HepG2 (cell line): ENCODE results near the gene HINFP. TPM values are rescaled to one million over a fixed set of nuclear protein-coding genes. Genes with fewer than 3 reads are reported as not detected.
A peak's percentile ranks its signal among the peaks of the same experiment; 100 is the strongest.

Experiments used
- ARID2 ChIP-seq: sonication (generic); formaldehyde crosslinking; IDR thresholded peaks from 2 replicates; pipeline ENCODE4 v1.8.1; 2022; ENCODE audit warnings: mild to moderate bottlenecking, missing genetic modification reagents, borderline replicate concordance
- ATRX ChIP-seq: sonication (generic); formaldehyde crosslinking; IDR thresholded peaks from 2 replicates; pipeline ENCODE4 v1.4.0; 2020; ENCODE audit warnings: missing genetic modification reagents, borderline replicate concordance
- CREB1 ChIP-seq, 2 experiments: fragments of 450-650 bp in 1 of 2; IDR thresholded peaks; 2 replicates each; pipeline ENCODE4 v1.6.1; 2016 to 2017; ENCODE audit warnings: control low read depth in 1 of 2, mild to moderate bottlenecking in 1 of 2, missing compliant biosample characterization in 1 of 2, missing genetic modification characterization in 1 of 2
- DNMT1 ChIP-seq: sonication (generic); formaldehyde crosslinking; IDR thresholded peaks from 2 replicates; pipeline ENCODE4 v1.5.1; 2020; ENCODE audit warnings: mild to moderate bottlenecking, missing genetic modification reagents
- DNMT3B ChIP-seq: conservative IDR thresholded peaks from 2 replicates; pipeline ENCODE4 v1.6.1; 2016; ENCODE audit warnings: missing biosample characterization, control low read depth
- FOXK2 ChIP-seq: fragments of 450-650 bp; IDR thresholded peaks from 2 replicates; pipeline ENCODE4 v1.6.1; 2016
- HDAC1 ChIP-seq: sonication (generic); formaldehyde crosslinking; IDR thresholded peaks from 2 replicates; pipeline ENCODE4 v1.5.1; 2020; ENCODE audit warnings: mild to moderate bottlenecking, missing genetic modification reagents
- HHEX ChIP-seq: IDR thresholded peaks from 2 replicates; pipeline ENCODE4 v1.6.1; 2016; ENCODE audit warnings: control low read depth
- KLF13 ChIP-seq: sonication (generic); formaldehyde crosslinking; IDR thresholded peaks from 2 replicates; pipeline ENCODE4 v1.4.0; 2020; ENCODE audit warnings: mild to moderate bottlenecking, missing genetic modification reagents
- NFE2L1 ChIP-seq: sonication (generic); formaldehyde crosslinking; IDR thresholded peaks from 2 replicates; pipeline ENCODE4 v1.4.0; 2020; ENCODE audit warnings: missing genetic modification reagents, mild to moderate bottlenecking, borderline replicate concordance
- NR2F1 ChIP-seq, 2 experiments: fragments of 450-650 bp in 1 of 2; formaldehyde crosslinking in 1 of 2; IDR thresholded peaks; 2 replicates each; pipeline versions ENCODE4 v1.5.0 to v1.6.1; 2016 to 2020; ENCODE audit warnings: mild to moderate bottlenecking in 1 of 2, missing compliant biosample characterization in 1 of 2, missing genetic modification reagents in 1 of 2, moderate library complexity in 1 of 2
- NRL ChIP-seq: sonication (generic); formaldehyde crosslinking; IDR thresholded peaks from 2 replicates; pipeline ENCODE4 v1.5.0; 2020; ENCODE audit warnings: missing genetic modification reagents, mild to moderate bottlenecking, moderate library complexity, borderline replicate concordance
- RARG ChIP-seq: sonication (generic); formaldehyde crosslinking; IDR thresholded peaks from 2 replicates; pipeline ENCODE4 v1.4.0; 2020; ENCODE audit warnings: low read depth, mild to moderate bottlenecking, missing genetic modification reagents
- RBM39 ChIP-seq: fragments of 200-400 bp; formaldehyde crosslinking; IDR thresholded peaks from one replicate; pipeline ENCODE4 v1.6.1; 2018; ENCODE audit warnings: antibody characterized with exemption, mild to moderate bottlenecking, low read depth, low read length; ENCODE audit not compliant: poor library complexity, severe bottlenecking
- SP1 ChIP-seq, 2 experiments: fragments of 450-650 bp in 1 of 2; sonication (generic) in 1 of 2; formaldehyde crosslinking in 1 of 2; IDR thresholded peaks; 2 replicates each; pipeline versions ENCODE4 v1.4.0 to v1.6.1; 2016 to 2020; ENCODE audit warnings: missing genetic modification reagents in 1 of 2
- TOE1 ChIP-seq: sonication (generic); formaldehyde crosslinking; IDR thresholded peaks from 2 replicates; pipeline ENCODE4 v1.4.0; 2020; ENCODE audit warnings: mild to moderate bottlenecking, missing genetic modification reagents
- ZEB1 ChIP-seq: IDR thresholded peaks from 2 replicates; pipeline ENCODE4 v1.6.1; 2012; ENCODE audit warnings: mild to moderate bottlenecking, low read depth, inconsistent platforms; ENCODE audit not compliant: insufficient replicate concordance
- ZFAT ChIP-seq: sonication (generic); formaldehyde crosslinking; conservative IDR thresholded peaks from 2 replicates; pipeline ENCODE4 v1.8.1; 2023; ENCODE audit warnings: missing genetic modification reagents, inconsistent platforms
- ZMYM3 ChIP-seq: sonication (generic); formaldehyde crosslinking; IDR thresholded peaks from 2 replicates; pipeline ENCODE4 v1.5.1; 2020; ENCODE audit warnings: mild to moderate bottlenecking, missing genetic modification reagents
- ZNF33B ChIP-seq: sonication (generic); formaldehyde crosslinking; IDR thresholded peaks from 2 replicates; pipeline ENCODE4 v1.5.1; 2020; ENCODE audit warnings: mild to moderate bottlenecking, missing genetic modification reagents
- ZNF383 ChIP-seq: sonication (generic); formaldehyde crosslinking; IDR thresholded peaks from 2 replicates; pipeline ENCODE4 v1.4.0; 2020; ENCODE audit warnings: missing genetic modification reagents, mild to moderate bottlenecking, borderline replicate concordance
- ZSCAN31 ChIP-seq: sonication (generic); formaldehyde crosslinking; IDR thresholded peaks from 2 replicates; pipeline ENCODE4 v1.5.0; 2020; ENCODE audit warnings: low read depth, mild to moderate bottlenecking, missing genetic modification reagents
- polyA plus RNA-seq, 8 experiments: library from polyadenylated mRNA; depleted of rRNA in 3 of 8; stranded (reverse) in 7 of 8; unstranded in 1 of 8; fragments of >200 nt; fragmentation: Illumina TruSeq in 4 of 8; extraction: Trizol in 4 of 8; gene quantifications; 2 replicates each; pipeline versions ENCODE4 v1.2.1 to v1.2.3, GENCODE V29; 2011 to 2016; ENCODE audit warnings: low read depth in 4 of 8, missing spikeins in 1 of 8, mixed read lengths in 1 of 8; ENCODE audit not compliant: insufficient read depth in 1 of 8
- total RNA-seq, 5 experiments: library from RNA; depleted of rRNA; stranded (reverse); fragments of >200 nt; fragmentation: Illumina TruSeq; extraction: Trizol; gene quantifications; 2 replicates each; pipeline ENCODE4 v1.2.3, GENCODE V29; 2016; ENCODE audit warnings: low read depth in 1 of 5
- TF ChIP-seq, protein P1 (sequence below): sonication (generic); formaldehyde crosslinking; IDR thresholded peaks from 2 replicates; pipeline ENCODE4 v1.8.0; 2022; ENCODE audit warnings: mild to moderate bottlenecking, missing genetic modification reagents, moderate library complexity
- TF ChIP-seq, protein P2 (sequence below): IDR thresholded peaks from 2 replicates; pipeline ENCODE4 v1.6.1; 2016; ENCODE audit warnings: mild to moderate bottlenecking
- TF ChIP-seq, protein P3 (sequence below): sonication (generic); formaldehyde crosslinking; IDR thresholded peaks from 2 replicates; pipeline ENCODE4 v1.4.0; 2020; ENCODE audit warnings: missing genetic modification reagents, low read depth, mild to moderate bottlenecking, borderline replicate concordance

The HINFP gene
- total and polyA plus RNA-seq, 2 of the 13 experiments (the other 11 are each of a cell fraction or from before 2014, with no cell fraction given): 15.1 to 21.4 TPM

DNA sequence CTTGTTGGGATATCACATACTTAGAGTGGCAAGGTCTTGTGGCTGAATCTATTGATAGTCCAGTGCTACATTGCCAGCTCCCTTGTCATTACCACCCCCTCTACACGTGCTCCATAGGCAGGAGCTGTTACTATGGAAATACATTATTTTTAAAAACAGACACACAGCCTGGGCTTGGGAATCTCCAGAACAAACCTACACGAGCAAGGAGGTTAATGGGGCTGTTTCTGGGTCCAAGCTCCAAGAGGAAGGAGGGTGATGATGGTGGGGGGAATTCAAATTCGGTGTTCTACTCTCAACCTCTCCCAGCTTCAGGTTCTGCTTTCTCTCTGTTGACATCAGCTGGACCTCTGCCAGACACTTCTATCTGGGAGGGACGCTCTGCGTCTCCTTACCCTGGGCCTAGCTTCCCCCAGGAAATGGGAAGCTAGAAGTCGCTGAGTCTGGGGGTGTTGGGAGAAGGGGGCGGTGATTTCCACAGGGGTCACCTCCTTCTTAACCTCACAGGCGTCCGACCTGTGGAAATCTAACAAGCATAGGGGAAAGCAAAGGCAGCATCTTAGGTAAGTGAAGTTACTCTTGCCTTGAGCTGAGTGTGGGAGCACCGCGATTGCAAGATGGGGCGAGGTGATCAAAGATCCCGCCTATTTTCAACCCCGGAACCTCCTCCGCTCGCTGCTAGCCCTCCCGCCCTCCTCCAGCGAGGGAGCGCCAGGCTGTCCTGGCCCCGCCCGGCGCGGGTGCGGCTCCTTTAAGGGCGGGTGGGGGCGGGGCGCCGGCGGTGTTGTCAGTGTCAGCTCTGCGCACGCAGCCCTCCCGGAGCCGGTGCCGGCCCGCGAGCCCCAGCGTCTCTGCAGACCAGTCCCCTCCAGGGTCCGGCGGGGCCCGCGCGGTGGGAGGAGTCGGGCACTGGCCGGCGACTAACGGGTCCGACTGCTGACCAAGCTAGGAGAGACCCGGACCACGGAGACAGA, 14.5 kb upstream of the HINFP start, which contains the start of gene C2CD2L (continued):
- TF ChIP-seq CREB1 (IDR thresholded peaks at IDR 0.05): no peak
- no peak for TF ChIP-seq CREB1 (CRISPR knock-in tag; IDR thresholded peaks at IDR 0.05)
- no peak for TF ChIP-seq FOXK2
- no peak; the same call in 1 of the 2 replicates for TF ChIP-seq DNMT3B (CRISPR knock-in tag)
- TF ChIP-seq DNMT1 (CRISPR knock-in tag): peak; percentile 69; the same call in 1 of the 2 replicates
- TF ChIP-seq RARG (CRISPR knock-in tag): no peak
- no peak for TF ChIP-seq NRL (CRISPR knock-in tag)
- no peak for TF ChIP-seq ARID2
- TF ChIP-seq, protein P1, sequence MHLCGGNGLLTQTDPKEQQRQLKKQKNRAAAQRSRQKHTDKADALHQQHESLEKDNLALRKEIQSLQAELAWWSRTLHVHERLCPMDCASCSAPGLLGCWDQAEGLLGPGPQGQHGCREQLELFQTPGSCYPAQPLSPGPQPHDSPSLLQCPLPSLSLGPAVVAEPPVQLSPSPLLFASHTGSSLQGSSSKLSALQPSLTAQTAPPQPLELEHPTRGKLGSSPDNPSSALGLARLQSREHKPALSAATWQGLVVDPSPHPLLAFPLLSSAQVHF (CRISPR knock-in tag): no peak
- TF ChIP-seq KLF13 (CRISPR knock-in tag): no peak
- TF ChIP-seq ZEB1: no peak
- no peak for TF ChIP-seq SP1 (IDR thresholded peaks at IDR 0.05)
- peak; percentile 42; the same call in 1 of the 2 replicates for TF ChIP-seq SP1 (CRISPR knock-in tag; IDR thresholded peaks at IDR 0.05)
- no peak for TF ChIP-seq ZNF383 (CRISPR knock-in tag)
- no peak for TF ChIP-seq ZSCAN31 (CRISPR knock-in tag)
- TF ChIP-seq ZMYM3 (CRISPR knock-in tag): no peak
- no peak for TF ChIP-seq ZNF33B (CRISPR knock-in tag)
- TF ChIP-seq, protein P2, sequence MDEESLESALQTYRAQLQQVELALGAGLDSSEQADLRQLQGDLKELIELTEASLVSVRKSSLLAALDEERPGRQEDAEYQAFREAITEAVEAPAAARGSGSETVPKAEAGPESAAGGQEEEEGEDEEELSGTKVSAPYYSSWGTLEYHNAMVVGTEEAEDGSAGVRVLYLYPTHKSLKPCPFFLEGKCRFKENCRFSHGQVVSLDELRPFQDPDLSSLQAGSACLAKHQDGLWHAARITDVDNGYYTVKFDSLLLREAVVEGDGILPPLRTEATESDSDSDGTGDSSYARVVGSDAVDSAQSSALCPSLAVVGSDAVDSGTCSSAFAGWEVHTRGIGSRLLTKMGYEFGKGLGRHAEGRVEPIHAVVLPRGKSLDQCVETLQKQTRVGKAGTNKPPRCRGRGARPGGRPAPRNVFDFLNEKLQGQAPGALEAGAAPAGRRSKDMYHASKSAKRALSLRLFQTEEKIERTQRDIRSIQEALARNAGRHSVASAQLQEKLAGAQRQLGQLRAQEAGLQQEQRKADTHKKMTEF (CRISPR knock-in tag): 0 out of 2 replicates have a peak, but pooled peaks have one; percentile 47
- TF ChIP-seq HHEX (CRISPR knock-in tag): no peak
- TF ChIP-seq NFE2L1 (CRISPR knock-in tag): no peak
- TF ChIP-seq, protein P3, sequence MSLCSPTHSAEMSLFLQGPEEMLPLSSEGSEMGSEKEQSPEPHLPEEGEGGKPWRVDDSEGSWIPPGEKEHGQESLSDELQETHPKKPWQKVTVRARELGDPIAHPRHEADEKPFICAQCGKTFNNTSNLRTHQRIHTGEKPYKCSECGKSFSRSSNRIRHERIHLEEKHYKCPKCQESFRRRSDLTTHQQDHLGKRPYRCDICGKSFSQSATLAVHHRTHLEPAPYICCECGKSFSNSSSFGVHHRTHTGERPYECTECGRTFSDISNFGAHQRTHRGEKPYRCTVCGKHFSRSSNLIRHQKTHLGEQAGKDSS: 0 out of 2 replicates have a peak, but pooled peaks have one; percentile 2
- no peak for TF ChIP-seq NR2F1 (CRISPR knock-in tag; IDR thresholded peaks at IDR 0.05)
- no peak for TF ChIP-seq ATRX (CRISPR knock-in tag)
- TF ChIP-seq ZFAT: no peak
- peak; percentile 85 for TF ChIP-seq HDAC1 (CRISPR knock-in tag)
- peak; percentile 55 for TF ChIP-seq RBM39
- no peak for TF ChIP-seq TOE1 (CRISPR knock-in tag)
